Glomerular visceral epithelial cell (primary cell): Measurements from ENCODE around the gene PARP4.
"Not testable (repeated sequence)": the region's sequence is repeated elsewhere in the genome, so short reads cannot be mapped to it uniquely, and the experiment has no call there.

Experiments used
- DNase-seq: peaks from one replicate; pipeline ENCODE4 v3.0.0-alpha.2; 2016; ENCODE audit errors: extremely low spot score

Gene PARP4

DNA sequence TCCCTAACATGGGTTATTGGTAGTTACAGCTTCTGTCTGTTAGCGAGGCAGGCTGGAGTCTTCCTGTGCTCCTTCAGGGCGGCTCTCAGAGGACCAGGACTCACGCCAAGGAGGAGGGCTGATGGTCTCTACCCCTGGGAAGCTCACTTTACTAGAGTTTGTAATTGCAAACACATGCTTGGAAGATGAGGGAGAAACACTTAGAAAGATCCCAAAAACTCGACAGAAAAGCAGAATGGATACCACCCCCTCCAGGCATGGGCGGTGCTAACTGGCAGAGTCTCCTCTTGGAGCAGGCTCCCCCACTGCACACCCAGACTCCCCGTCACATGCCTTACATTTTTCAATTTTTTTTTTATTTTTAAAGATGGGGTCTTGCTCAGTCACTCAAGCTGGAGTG lies 62.0 kb downstream of the PARP4 start:
- DNase-seq = no peak

DNA sequence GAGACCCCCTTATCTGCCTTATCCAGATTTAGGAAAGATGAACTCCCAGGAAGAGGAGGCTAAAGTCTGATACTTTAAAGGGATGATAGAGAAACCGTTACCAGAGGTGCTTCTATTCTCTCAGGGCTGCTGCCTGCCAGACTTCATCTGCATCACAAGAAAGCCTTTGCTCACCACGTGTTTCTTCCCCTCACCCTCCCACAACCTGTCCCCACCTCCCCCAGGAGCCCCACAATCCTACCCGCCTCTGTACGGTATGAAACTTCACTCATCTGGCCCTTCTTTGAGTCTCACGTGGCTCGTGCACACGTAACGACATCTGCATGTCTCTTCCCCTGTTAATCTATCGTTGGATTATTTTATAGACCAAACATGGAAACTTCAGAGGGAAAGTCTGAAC lies 67.7 kb downstream of the PARP4 start:
- DNase-seq = not testable (repeated sequence)

DNA sequence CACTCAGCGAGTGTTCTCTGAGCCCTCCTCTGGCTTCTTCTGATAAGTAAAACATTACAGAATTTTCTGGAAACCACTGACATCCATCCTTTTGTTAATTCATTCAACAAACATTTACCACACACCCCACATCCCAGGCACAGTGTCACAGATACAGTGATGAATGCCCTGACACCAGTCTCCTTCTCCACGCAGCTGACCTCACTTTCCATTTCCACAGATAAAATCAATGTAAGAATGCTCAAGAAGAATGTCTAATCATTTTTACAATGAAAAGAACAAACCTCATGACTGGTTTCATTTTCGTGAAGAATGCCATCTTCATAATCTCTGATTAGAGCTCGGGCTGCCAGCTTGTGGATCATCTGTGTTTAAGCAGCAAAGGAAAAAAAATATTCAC lies 69.2 kb downstream of the PARP4 start:
- no peak for DNase-seq

DNA sequence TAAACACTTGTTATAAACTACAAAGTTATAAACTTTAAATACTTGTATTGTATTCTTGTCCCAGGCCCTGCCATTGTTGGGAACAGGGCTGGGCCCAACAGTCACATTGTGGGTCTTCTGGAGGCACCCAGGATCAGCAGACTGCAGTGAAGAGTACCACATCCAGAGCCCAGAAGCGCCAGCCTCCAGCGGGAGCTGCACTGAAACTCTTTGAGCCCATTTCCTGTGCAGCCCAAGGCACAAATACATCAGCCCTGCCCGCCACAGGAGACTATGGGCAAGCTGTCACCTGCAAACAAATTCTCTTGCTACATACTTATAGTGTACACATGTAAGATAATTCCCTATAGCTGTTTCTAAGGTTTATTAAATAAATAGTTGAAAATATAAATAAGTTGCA lies 86.5 kb downstream of the PARP4 start:
- not testable (repeated sequence) for DNase-seq

DNA sequence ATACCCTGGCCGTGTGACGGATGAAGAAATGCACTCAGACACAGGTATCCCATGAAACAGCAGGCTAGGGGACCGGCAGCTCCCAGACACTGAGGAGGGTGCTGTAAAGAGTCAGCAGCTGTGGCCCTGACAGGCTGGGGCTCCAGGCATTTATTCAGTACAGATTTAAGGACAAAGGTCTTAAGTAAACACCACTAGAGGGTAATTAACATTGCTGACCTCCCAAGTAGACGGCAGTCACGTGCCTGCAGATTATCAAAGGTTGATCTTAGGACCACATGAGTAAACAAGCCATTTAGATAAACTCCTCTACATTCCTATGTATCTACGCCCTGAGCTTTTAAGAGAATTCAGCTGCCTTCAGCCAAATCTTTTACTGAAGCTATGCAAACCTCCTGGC lies 92.9 kb downstream of the PARP4 start:
- not testable (repeated sequence) for DNase-seq

DNA sequence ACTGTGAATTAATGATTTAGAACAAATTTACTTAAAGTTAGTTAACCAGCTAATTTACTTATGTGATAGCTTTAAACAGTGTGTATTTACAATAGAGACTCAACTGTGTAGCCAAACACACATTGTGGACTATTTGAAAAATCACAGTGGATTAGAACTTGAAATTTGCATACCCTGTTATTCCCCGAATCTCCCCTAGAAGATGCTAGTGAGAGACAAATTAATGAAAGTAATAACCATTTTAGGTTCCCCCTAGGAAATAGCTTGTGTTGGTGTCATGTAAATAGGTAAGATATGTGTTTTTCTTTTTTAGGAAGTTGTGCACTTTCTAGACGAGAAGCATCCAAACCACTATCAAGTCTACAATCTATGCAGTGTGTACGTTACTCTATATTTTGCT lies 104.7 kb downstream of the PARP4 start:
- no peak for DNase-seq

DNA sequence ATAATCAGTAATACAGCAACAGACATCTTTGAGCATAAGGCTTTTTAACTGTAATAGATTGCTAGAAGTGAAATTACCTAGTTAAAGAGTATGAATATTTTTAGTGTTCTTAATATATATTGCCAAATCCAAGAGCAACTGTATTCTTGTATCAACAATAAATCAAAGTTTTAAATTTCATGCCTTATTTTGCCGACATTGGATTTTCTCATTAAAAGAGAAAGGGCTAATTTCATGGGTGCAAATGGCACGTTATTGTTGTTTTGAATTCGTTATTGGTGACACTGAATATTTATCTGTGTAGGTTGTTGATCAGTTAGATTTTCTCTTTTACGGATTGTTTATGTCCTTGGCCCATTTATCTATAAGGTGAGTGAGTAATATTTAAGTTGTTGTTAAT lies 106.1 kb downstream of the PARP4 start:
- DNase-seq = no peak

DNA sequence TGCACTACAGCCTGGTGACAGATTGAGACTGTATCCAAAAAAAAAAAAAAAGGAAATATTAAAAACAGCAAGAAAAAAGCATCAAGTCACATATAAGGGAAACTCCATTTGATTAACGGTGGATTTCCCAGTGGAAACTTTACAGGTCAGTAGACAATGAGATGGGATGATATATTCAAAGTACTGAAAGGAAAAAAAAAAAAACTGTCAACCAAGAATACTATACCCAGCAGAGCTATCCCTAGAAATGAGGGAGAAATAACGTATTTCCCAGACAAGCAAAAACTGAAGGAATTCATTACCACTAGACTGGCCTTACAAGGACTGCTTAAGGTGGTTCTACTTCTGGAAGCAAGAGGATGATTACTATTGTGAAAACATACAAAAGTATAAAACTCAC lies 115.8 kb downstream of the PARP4 start:
- DNase-seq = no peak

DNA sequence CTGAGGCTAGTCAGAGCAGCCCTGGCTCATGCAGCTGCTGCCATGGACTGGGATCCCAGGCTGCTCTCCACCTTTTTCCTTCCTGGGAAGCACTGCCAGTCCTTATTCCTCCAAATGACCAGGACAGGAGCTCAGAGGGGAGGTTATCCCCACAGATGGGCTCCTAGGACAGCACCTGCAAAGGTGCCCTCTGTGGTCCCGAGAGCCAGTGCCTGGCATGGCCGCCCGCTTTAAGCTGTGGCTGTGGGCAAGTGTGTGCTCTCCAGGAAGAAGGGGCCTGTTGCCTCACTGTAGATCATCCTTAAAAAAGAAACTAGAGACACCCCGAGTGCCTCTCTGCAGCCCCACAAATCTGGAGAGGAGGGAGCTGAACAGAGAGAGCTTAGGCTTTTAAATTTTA lies 119.6 kb downstream of the PARP4 start:
- no peak for DNase-seq

DNA sequence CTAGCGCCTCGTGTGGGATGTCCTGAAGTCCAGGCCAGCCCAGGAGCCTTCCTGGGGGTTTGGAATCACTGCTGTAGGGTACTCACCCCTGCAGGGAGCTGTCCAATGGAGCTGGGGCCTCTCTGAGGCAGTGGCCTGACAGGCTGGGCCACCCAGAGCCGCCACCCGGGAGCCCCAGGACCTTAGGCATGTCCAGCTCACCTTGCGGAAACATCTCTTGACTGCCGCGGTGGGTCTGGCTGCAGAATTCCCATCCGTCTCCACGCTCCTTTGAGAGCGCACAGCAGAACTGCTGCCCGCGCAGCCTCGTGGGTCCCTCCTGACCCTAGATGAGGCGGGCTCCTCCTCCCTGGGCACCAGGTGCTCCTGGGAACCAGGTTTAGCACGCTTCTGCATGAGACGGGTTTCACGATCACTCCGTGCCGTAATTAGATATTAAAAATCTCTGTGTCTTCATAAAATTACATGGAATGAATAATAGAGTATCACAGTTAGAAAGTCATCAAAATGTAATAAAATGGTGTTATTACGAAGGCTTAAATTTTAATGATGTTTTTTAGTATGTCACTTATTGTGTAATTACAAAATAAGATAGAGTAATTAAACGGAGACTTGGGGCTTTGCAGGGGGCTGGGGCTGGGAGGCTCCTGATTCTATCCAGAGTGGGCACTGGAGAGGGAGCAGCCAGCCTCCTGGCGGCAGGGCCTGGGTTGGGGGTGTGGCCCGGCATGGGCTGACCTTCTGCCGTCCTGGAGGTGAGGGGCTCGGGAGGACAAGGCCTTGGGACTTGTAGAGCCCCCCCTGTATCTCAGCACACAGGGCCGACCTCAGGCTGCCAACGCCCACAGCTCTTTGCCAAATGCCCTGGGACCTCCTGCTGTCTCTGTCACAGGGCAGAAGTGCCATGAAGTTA lies 120.6 kb downstream of the PARP4 start:
- not testable (repeated sequence) for DNase-seq

DNA sequence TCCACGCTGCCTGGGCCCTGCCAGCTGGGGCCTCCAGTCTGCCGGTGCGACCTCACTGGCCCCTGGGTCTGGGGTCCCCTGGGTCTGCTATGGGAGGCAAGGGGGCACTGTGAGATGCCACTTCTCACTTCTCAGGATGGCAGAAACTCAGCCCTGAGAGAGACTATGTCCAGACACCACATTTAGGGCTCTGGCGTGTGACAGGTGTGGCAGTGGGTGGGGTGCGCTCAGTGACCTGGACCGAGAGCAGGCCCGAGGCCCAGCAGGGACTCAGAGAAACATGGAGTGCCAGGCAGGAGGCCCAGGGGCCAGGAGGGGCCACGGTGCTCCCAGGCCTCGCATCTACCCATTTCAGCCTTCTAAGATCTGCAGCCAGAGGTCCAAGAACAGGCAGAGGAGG lies 121.8 kb downstream of the PARP4 start:
- not testable (repeated sequence) for DNase-seq

DNA sequence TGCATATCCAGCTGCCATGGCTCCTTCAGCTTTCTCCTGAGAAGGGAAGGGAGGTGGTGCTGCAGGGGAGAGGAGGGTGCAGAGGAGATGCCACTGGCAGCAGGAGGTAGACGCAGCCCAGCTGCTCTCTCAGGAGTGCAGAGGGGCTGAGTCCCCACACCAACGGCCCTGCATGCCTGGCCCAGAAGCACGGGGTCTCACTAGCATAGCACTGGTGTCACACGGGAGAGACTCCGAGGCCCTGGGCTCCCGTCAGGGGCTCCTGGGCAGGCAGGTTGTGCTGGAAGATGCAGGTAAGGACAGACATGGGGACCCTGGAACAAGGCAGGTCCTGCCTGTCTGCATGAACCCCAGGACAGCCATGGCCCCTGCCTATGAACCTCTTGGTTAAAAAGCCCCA lies 123.1 kb downstream of the PARP4 start:
- DNase-seq = no peak

DNA sequence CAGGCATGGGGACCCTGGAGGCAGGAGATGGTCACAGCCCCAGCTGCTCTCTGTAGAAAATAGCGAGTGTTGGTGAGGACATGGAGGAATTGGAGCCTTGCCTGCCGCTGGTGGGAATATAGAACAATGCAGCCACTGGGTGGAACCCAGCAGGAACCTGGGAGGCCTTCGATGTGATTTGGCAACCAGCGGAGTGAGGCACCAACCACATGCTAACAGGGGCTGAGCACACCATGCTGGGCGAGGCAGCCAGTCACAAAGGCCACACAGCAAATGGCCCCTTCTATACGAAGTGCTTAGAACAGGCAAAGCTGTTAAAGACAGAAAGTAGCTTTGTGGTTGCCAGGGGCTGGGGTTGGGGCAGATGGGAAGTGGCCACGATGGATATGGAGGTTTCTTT lies 123.8 kb downstream of the PARP4 start:
- DNase-seq = not testable (repeated sequence)

DNA sequence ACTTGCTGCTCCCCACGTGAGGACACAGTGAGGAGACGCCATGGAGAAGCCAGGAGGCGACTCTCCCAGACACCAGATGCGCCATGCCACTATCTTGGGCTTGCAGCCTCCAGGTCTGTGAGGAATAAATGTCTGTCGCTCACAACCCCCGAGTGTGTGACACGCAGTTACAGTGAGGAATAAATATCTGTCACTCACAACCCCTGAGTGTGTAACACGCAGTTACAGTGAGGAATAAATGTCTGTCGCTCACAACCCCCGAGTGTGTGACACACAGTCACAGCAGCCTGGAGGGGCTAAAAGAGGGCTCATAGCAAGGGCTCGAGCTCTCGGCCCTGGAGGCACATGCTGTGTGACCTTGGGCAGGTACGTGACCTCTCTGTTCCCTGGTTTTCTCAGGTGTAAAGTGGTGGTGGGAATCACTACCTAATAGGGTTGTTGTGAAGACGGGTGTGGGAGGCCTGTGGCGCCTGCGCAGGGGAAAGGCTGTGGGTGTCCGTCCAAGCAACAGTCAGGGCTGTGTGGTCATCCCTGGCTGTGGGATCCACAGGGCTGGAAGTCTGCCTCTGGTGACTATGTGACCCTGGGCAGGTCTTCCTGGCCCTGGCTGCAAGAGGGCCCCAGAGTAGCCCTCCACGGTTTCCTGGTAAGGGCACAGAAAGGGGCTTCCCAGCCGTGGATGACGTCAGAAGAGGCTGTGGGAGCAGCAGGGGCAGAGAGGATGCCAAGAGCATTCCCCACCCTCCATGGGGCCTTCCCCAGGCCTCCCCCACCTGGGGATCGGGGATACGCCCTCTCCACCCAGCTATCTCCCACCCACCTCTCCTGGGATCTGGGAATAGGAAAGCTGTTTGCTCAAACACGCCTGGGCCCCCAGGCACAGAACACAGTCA lies 125.5 kb downstream of the PARP4 start:
- DNase-seq = no peak

DNA sequence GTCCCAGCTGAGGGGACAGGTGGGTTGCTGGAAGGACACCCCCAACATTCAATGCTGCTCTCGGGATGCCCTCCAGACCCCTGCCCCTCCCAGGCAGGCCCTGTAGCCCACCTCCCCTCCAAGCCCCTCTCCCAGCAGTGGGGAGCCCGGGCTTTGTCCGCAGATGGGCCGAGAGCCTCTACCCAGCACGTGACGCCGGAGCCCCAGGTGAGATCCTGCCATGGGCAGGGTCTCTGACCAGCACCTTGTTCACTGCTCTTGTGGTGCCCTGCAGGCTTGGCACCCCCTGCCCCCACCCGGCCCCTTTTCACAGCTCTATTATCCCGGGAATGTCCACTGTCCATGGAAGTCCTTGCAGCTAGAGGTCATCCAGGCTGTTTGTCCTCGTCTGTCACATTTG lies 126.7 kb downstream of the PARP4 start:
- DNase-seq = no peak

DNA sequence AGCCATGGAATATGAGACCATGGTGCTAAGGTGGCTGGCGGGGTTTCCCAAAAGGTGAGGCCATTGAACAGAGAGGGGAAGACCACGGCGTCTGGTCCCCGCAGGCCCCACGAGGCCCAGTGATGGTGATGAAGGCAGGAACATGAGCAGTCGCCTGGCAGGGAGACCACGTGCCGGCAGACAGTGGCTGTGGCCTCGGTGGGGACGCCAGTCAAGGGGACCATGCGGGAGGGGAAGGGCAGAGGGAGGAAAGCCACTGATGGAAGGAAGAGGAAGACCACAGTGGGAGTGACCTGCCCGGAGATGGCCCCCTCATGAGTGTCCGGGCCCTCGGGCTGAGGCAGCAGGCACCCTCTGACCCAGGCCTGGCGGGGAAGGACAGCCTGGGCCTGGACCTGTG lies 127.6 kb downstream of the PARP4 start:
- not testable (repeated sequence) for DNase-seq

DNA sequence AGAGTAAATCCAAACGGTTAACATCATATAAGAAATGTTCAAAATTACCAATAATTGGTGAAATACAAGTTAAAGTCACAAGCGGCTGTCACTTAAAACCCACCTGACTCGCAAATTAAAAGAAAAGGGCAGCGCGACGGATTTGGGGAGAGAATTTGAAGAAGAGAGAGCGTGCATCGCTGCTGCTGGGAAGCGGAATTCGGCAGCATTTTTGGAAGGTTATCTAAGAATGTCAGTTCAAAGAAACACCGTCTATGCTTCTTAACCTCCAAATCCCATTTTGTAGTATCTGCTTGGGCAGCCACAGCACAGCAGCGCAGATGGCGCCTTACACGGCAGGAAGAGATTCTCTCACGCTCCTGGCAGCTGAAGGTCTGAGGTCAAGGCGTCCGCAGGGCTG lies 128.5 kb downstream of the PARP4 start:
- DNase-seq = not testable (repeated sequence)

DNA sequence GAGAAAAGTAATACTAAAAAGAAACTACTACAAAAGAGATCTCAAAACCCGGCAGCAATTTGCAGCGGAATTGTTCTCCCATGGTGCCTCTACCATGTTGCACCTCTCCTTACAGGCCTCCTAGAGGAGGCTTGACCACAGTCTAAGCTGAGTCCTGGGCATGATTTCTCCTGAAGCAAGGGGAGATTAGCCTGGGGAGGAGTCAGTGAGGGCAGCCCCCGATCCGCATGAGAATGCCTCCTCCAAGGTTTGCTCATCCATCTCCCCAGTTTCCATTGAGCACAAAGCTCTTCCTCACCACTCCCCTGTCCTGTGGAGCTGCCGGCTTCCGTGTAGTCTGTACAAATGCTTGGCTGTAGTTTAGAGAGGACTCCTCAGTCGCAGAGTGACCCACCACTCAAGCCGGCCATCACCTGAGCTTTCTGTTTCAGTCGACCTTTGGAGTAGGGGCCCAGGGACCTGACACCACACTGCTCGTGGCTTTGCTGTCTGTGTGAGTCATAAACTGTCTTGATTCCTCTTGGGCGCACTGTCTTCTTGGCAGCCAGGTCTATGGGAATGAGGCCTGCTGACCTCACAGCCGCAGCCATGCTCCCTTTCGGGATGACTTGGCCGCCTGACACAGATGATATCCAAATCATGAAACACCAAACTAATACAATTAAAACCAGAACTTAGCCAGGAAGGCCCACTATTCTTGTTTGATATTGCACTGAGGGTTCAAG lies 130.9 kb downstream of the PARP4 start:
- no peak for DNase-seq

DNA sequence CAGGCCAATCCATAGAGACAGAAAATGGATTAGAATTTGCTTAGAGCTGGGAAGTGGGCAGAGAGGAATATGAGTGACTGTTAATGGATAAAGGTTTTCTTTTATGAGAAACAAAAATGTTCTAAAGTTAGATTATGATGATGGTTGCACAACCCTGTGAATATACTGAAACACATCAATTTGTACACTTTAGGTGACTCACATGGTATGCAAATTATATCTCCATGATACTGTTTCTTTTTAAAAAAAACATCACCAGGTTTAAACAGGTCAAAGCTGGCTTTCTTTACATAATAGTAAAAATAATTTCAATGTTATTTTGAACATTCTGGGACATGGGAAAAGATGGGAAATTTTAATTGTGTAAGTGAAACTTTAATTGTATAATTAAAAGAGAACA lies 131.7 kb downstream of the PARP4 start:
- not testable (repeated sequence) for DNase-seq

DNA sequence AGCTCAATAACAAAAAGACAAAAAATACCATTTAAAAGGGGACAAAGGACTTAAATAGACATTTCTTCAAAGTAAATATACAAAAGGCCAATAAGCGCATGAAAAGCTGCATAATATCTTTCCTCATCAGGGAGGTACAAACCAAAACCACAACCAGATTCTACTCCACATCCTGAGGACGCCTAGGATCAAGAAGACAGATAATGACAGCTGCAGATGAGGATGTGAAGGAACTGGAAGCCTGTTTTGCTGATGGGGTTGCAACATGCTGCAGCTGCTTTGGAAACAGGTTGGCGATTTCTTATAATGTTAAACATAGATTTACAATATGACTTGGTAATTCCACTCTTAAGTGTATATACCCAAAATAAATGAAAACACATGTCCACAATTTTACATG lies 132.4 kb downstream of the PARP4 start:
- not testable (repeated sequence) for DNase-seq

DNA sequence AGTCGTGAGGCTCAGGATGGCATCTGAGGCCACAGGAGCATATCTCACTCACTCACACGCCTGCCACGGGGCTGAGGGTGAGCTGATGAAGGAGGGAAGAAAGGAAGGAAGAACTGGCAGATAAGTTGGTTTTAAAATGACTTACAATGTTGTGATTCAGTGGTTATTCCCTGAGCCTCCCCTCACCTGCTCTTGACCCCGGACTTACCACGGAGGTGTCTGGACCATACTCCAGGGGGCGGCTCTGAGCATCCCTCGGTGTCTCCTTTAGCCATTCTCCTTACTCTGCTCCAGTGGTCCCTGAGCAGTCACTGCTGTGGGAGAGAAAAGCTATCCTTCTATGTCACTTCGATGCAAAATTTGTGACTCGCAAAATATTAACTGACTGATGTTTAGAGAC lies 141.3 kb downstream of the PARP4 start:
- DNase-seq = not testable (repeated sequence)
